Endothelial cell of umbilical vein (primary cell): Measurements from ENCODE around the gene CLCN5. TPM values are rescaled to one million over a fixed set of nuclear protein-coding genes. Genes with fewer than 3 reads are reported as not detected.

Experiments used
- BruUV-seq: library from RNA; stranded (reverse); fragments of 400-500 nt; replicated peaks from 2 replicates; lab custom pipeline; 2021; lab: Mats Ljungman, UMichigan
- CTCF ChIA-PET: fragments of 300-600, 350-600 bp; sonication (Branson Sonifier 250); formaldehyde crosslinking; loops from one replicate; lab custom pipeline; 2021; ENCODE audit warnings: antibody characterized with exemption, inconsistent platforms; lab: Charles Lee
- POLR2A ChIA-PET: fragments of 300-600, 350-600 bp; sonication (Branson Sonifier 250); formaldehyde crosslinking; loops from one replicate; lab custom pipeline; 2021; ENCODE audit warnings: antibody characterized with exemption, inconsistent platforms; lab: Charles Lee
- DNase-seq: peaks from one replicate; pipeline ENCODE4 v3.0.0-alpha.2; 2011; ENCODE audit warnings: low read depth, low spot score
- FAIRE-seq: peaks from 2 replicates; lab custom pipeline; 2011; peaks lifted over from hg19 to GRCh38; lab: Jason Lieb, UNC
- H2AFZ ChIP-seq: 2 replicates; pipeline ENCODE4 v1.6.0; 2012; ENCODE audit warnings: low read depth, low read length, control low read depth, inconsistent platforms
- H3K27ac ChIP-seq: 2 replicates; pipeline ENCODE4 v1.5.1; 2011; ENCODE audit warnings: low read depth, mild to moderate bottlenecking, control low read depth, low read length, moderate library complexity; ENCODE audit not compliant: insufficient read depth
- H3K27me3 ChIP-seq, 2 experiments: 2 replicates each; pipeline versions ENCODE4 v1.6.0 to v1.6.1; 2011; ENCODE audit warnings: low read length in 2 of 2, mixed read lengths in 1 of 2; ENCODE audit not compliant: control insufficient read depth in 2 of 2, insufficient read depth in 2 of 2
- H3K36me3 ChIP-seq, 2 experiments: 2 replicates in 1 of 2; 3 replicates in 1 of 2; pipeline ENCODE4 v1.5.1; 2011; ENCODE audit warnings: low read length in 2 of 2, mild to moderate bottlenecking in 1 of 2, moderate library complexity in 1 of 2; ENCODE audit not compliant: control insufficient read depth in 2 of 2, insufficient read depth in 2 of 2; ENCODE audit errors: extremely low read depth in 1 of 2
- H3K4me1 ChIP-seq: 3 replicates; pipeline ENCODE4 v1.5.1; 2011; ENCODE audit warnings: mild to moderate bottlenecking, low read length; ENCODE audit not compliant: control insufficient read depth, insufficient read depth; ENCODE audit errors: extremely low read depth
- H3K4me2 ChIP-seq: 2 replicates; pipeline ENCODE4 v1.6.1; 2011; ENCODE audit warnings: low read length, control low read depth, mixed read lengths; ENCODE audit not compliant: insufficient read depth
- H3K4me3 ChIP-seq, 3 experiments: fragments of 200-600 bp in 1 of 3; sonication (generic), shearing (Covaris generic) in 1 of 3; replicated peaks in 1 of 3; 2 replicates each; pipeline ENCODE4 v1.5.1; 2011 to 2016; ENCODE audit warnings: control low read depth in 3 of 3, low read length in 3 of 3, mild to moderate bottlenecking in 2 of 3, inconsistent platforms in 1 of 3, low read depth in 1 of 3, moderate library complexity in 1 of 3; ENCODE audit not compliant: insufficient read depth in 1 of 3
- H3K79me2 ChIP-seq: 2 replicates; pipeline ENCODE4 v1.6.0; 2012; ENCODE audit warnings: low read length, inconsistent platforms; ENCODE audit not compliant: control insufficient read depth, insufficient read depth
- H3K9ac ChIP-seq: replicated peaks from 2 replicates; pipeline ENCODE3; 2011; ENCODE audit warnings: low read length, control low read depth; ENCODE audit not compliant: insufficient read depth; ENCODE audit errors: extremely low read depth
- H3K9me1 ChIP-seq: replicated peaks from 3 replicates; pipeline ENCODE4 v1.6.0; 2011; ENCODE audit warnings: mild to moderate bottlenecking, low read length; ENCODE audit not compliant: control insufficient read depth, insufficient read depth; ENCODE audit errors: extremely low read depth
- H3K9me3 ChIP-seq: replicated peaks from 2 replicates; pipeline ENCODE4 v1.5.1; 2012; ENCODE audit warnings: low read length, inconsistent platforms; ENCODE audit not compliant: control insufficient read depth, insufficient read depth
- H4K20me1 ChIP-seq: replicated peaks from 2 replicates; pipeline ENCODE3; 2011; ENCODE audit warnings: mild to moderate bottlenecking, low read length; ENCODE audit not compliant: control insufficient read depth, insufficient read depth; ENCODE audit errors: extremely low read depth
- EZH2 ChIP-seq: IDR thresholded peaks from 2 replicates; pipeline ENCODE4 v1.6.1; 2012; ENCODE audit warnings: borderline replicate concordance, low read depth, mild to moderate bottlenecking, moderate library complexity, low read length, inconsistent platforms; ENCODE audit not compliant: severe bottlenecking
- FOS ChIP-seq: IDR thresholded peaks from 2 replicates; pipeline ENCODE4 v1.6.1; 2011; ENCODE audit warnings: mild to moderate bottlenecking, low read length, moderate library complexity, borderline replicate concordance; ENCODE audit not compliant: insufficient read depth
- GATA2 ChIP-seq: IDR thresholded peaks from 2 replicates; pipeline ENCODE4 v1.7.0; 2011; ENCODE audit warnings: low read depth, mild to moderate bottlenecking, moderate library complexity, mixed read lengths, low read length; ENCODE audit not compliant: insufficient read length, insufficient read depth
- JUN ChIP-seq: IDR thresholded peaks from 2 replicates; pipeline ENCODE4 v1.6.1; 2011; ENCODE audit warnings: borderline replicate concordance, low read depth; ENCODE audit not compliant: insufficient read length, insufficient read depth
- MAX ChIP-seq: IDR thresholded peaks from 2 replicates; pipeline ENCODE4 v1.6.1; 2011; ENCODE audit not compliant: insufficient read depth, insufficient read length
- MYC ChIP-seq: IDR thresholded peaks from one replicate; pipeline ENCODE4 v1.6.1; 2011; ENCODE audit warnings: mild to moderate bottlenecking, low read depth, low read length
- POLR2A ChIP-seq: IDR thresholded peaks from 2 replicates; pipeline ENCODE4 v1.6.1; 2012; ENCODE audit warnings: low read depth, mild to moderate bottlenecking, control low read depth, low read length
- POLR2AphosphoS5 ChIP-seq: IDR thresholded peaks from 2 replicates; pipeline ENCODE4 v1.6.1; 2012; ENCODE audit warnings: low read depth, mild to moderate bottlenecking, control low read depth, low read length, moderate library complexity; ENCODE audit not compliant: insufficient read depth
- dilution Hi-C: fragments of 300-500 bp; cut with MboI; formaldehyde crosslinking; loops from one replicate; pipeline ENCODE4 v1.15.0; 2019; ENCODE audit warnings: low sequenced_read_pairs; ENCODE audit not compliant: extremely low pct_ligation_motif_present
- intact Hi-C: fragments of 100-400 bp; cut with micrococcal nuclease; formaldehyde crosslinking; loops from one replicate; pipeline ENCODE4 v1.10.0; 2022
- polyA plus RNA-seq, 4 experiments: library from polyadenylated mRNA; depleted of rRNA in 3 of 4; stranded (reverse) in 3 of 4; unstranded in 1 of 4; fragments of >200 nt; gene quantifications; 2 replicates each; pipeline versions ENCODE4 v1.2.1 to v1.2.3, GENCODE V29; 2011 to 2012; ENCODE audit warnings: missing spikeins in 1 of 4
- total RNA-seq: library from RNA; stranded (reverse); gene quantifications from 2 replicates; pipeline ENCODE4 v1.2.3, GENCODE V29; 2021
- TF ChIP-seq, protein P1 (sequence below), 2 donors: IDR thresholded peaks; 1 replicate in 1 of 2; 2 replicates in 1 of 2; pipeline ENCODE4 v1.5.1; 2011; ENCODE audit warnings: low read length in 2 of 2, mild to moderate bottlenecking in 2 of 2, moderate library complexity in 2 of 2, control low read depth in 1 of 2, inconsistent platforms in 1 of 2, low read depth in 1 of 2; ENCODE audit not compliant: insufficient read depth in 1 of 2; ENCODE audit errors: extremely low read depth in 1 of 2

Gene CLCN5
- total and polyA plus RNA-seq, 2 donors (not counting 3 experiments of a cell fraction or from before 2014, with no cell fraction given) = 3.1 to 12.9 TPM

DNA sequence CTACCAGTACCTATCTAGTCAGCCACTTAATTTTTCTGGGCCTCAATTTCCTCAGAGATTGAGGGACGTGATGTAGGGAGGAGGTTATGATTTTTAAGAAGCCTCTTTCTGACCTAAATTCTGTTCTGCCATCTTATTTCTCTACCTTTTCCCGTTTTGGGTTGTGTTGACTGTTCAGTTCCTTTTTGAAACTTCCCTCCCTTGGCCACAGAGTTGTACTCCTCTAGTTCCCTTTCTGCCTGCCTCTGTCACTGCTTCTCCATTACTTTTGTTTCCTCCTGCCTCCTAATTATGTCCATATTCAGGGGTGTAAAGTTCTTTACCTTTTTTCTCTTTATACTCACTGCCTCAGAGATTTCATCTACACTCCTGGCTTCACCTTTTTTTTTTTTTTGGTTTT is 25.4 kb downstream of the CLCN5 start:
- dilution Hi-C loops = no loop called here
- intact Hi-C loops = no loop called here
- CTCF ChIA-PET = no interaction called here

More for the DNA sequence above, 25.4 kb downstream of the CLCN5 start:
- H3K79me2 ChIP-seq = no peaks in the 10 kb centered on the region
- no peak overlapping the region for H3K27ac ChIP-seq
- FAIRE-seq = no peak
- H3K4me3 ChIP-seq = no peak overlapping the region
- no peaks in the 10 kb centered on the region for H3K27me3 ChIP-seq
- TF ChIP-seq FOS (no peak), MAX (no peak), POLR2A (no peak), JUN (no peak), EZH2 (no peak), POLR2AphosphoS5 (no peak), GATA2 (no peak), MYC (no peak)
- TF ChIP-seq, protein P1, sequence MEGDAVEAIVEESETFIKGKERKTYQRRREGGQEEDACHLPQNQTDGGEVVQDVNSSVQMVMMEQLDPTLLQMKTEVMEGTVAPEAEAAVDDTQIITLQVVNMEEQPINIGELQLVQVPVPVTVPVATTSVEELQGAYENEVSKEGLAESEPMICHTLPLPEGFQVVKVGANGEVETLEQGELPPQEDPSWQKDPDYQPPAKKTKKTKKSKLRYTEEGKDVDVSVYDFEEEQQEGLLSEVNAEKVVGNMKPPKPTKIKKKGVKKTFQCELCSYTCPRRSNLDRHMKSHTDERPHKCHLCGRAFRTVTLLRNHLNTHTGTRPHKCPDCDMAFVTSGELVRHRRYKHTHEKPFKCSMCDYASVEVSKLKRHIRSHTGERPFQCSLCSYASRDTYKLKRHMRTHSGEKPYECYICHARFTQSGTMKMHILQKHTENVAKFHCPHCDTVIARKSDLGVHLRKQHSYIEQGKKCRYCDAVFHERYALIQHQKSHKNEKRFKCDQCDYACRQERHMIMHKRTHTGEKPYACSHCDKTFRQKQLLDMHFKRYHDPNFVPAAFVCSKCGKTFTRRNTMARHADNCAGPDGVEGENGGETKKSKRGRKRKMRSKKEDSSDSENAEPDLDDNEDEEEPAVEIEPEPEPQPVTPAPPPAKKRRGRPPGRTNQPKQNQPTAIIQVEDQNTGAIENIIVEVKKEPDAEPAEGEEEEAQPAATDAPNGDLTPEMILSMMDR (IDR thresholded peaks at IDR 0.05; ENCODE audit: extremely low read depth in 1 of 2, insufficient read depth in 1 of 2, low read depth in 1 of 2, low read length in 2 of 2) = no peak
- no peak for DNase-seq
- BruUV-seq = no TSS peak
- no peaks in the 10 kb centered on the region for H3K9me1 ChIP-seq
- H3K9ac ChIP-seq = no peak overlapping the region
- H4K20me1 ChIP-seq = no peaks in the 10 kb centered on the region
- no peaks in the 10 kb centered on the region for H3K9me3 ChIP-seq
- H3K4me2 ChIP-seq = no peak overlapping the region
- H2AFZ ChIP-seq = no peak overlapping the region
- POLR2A ChIA-PET = no interaction called here
- H3K4me1 ChIP-seq = no peaks in the 10 kb centered on the region
- H3K36me3 ChIP-seq = no peaks in the 10 kb centered on the region
